Fibroblast of mammary gland (primary cell): ENCODE results near the gene PPM1N.
"Not testable (repeated sequence)": the region's sequence is repeated elsewhere in the genome, so short reads cannot be mapped to it uniquely, and the experiment has no call there.

Experiments used
- DNase-seq: peaks from one replicate; pipeline ENCODE4 v3.0.0-alpha.2; 2010; ENCODE audit warnings: low read depth
- H3K4me3 ChIP-seq: 2 replicates; pipeline ENCODE4 v1.5.1; 2011; ENCODE audit warnings: low read depth, mild to moderate bottlenecking, low read length, moderate library complexity; ENCODE audit not compliant: control insufficient read depth
- CTCF ChIP-seq: conservative IDR thresholded peaks from 2 replicates; pipeline ENCODE4 v1.5.1; 2011; ENCODE audit warnings: low read depth, low read length, inconsistent platforms; ENCODE audit not compliant: control insufficient read depth, insufficient read depth

Gene PPM1N

GRCh38 chr19:45507872-45508416 lies 9.7 kb downstream of the PPM1N start:
- DNase-seq: no peak
- TF ChIP-seq CTCF: no peak

GRCh38 chr19:45508417-45508860 lies 10.2 kb downstream of the PPM1N start:
- H3K4me3 ChIP-seq: peak overlapping the region; percentile 93
- TF ChIP-seq CTCF: no peak
- DNase-seq: no peak

More at GRCh38 chr19:45507872-45508416, 9.7 kb downstream of the PPM1N start:
- H3K4me3 ChIP-seq: peak overlapping the region; percentile 93

GRCh38 chr19:45508861-45509691 lies 10.8 kb downstream of the PPM1N start:
- DNase-seq: peak; percentile 48
- TF ChIP-seq CTCF: no peak
- peak overlapping the region; percentile 93 for H3K4me3 ChIP-seq

GRCh38 chr19:45509692-45510015 lies 11.4 kb downstream of the PPM1N start:
- no peak for DNase-seq
- H3K4me3 ChIP-seq: peak overlapping the region; percentile 38
- TF ChIP-seq CTCF: no peak

- DNase-seq, H3K4me3 ChIP-seq: not testable (repeated sequence)
These were observed 12.1 kb downstream of the PPM1N start for GRCh38 chr19:45510352-45510751.

GRCh38 chr19:45511074-45511473 lies 12.8 kb downstream of the PPM1N start:
- TF ChIP-seq CTCF: no peak
- H3K4me3 ChIP-seq: no peak overlapping the region
- no peak for DNase-seq

GRCh38 chr19:45512881-45513483 lies 14.7 kb downstream of the PPM1N start:
- TF ChIP-seq CTCF: no peak
- no peak overlapping the region for H3K4me3 ChIP-seq

More at GRCh38 chr19:45512881-45513483, 14.7 kb downstream of the PPM1N start:
- no peak for DNase-seq
